HG02623 (cell line): Measurements from ENCODE around the gene KCNH1.

ENCODE experiments used
- ATAC-seq: cut with Tn5 transposase; IDR thresholded peaks from one replicate; pipeline ENCODE4 v1.9.1; 2021; ENCODE audit warnings: moderate library complexity; ENCODE audit not compliant: unreplicated experiment

The KCNH1 gene

DNA sequence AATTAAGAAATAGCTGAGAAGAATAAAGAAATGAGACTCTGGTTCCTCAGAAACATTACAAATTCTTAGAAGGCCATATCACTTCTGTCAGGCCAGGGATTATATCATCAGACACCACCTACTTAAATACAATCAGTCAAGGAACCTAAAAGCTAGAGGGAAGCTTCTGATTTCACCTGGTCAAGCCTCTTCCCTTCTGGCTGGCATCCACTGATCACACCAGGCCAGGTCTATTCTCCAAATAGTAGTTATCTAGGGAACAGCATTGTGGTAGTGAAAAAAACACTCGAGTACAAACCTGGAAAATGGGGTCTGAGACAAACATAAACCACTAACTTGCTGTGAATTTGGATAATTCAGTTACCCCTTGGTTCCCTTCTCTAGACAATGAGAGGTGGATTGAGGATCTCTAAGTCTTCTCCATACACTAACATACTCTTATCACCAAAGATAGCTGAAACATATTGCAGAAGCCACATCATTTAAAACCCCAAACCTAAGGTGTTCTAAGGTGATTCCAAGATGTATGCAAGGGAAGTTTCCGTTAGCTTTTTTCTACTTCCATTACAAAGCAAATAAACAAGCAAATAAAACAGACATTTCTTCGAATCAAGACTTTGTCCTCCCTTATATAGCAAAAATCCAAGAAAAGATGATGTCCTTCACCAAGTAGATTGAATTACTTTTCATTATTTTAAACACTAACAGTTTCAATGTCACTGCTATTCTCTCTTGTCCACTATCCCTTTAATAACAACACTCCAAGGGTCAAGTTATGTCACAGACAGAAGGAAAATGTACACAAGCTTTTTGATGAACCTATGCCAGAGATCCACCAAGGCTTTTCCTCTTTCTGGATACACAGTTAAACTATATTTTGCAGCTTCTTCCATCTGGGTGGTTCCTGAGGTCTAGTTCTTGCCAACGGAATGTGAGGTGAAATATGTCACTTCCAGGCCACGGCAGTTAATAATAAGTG lies 212.9 kb downstream of the KCNH1 start:
- no peak for ATAC-seq

DNA sequence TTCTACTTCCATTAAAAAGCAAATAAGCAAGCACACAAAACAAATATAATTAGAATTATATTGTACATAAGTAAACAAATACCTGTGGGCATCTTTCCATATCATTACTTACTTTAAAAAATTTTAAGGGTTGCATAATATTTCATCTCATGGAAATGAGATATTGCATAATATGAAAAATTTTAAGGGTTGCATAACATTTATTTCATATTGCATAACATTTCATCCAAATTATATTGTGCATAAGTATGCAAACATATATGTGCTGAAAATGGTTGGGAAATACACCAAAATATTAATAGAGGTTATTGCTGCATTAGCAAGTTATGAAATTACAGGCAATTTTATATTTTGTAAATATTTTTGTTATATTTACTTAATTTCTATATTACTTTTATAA lies 213.7 kb downstream of the KCNH1 start:
- no peak for ATAC-seq

DNA sequence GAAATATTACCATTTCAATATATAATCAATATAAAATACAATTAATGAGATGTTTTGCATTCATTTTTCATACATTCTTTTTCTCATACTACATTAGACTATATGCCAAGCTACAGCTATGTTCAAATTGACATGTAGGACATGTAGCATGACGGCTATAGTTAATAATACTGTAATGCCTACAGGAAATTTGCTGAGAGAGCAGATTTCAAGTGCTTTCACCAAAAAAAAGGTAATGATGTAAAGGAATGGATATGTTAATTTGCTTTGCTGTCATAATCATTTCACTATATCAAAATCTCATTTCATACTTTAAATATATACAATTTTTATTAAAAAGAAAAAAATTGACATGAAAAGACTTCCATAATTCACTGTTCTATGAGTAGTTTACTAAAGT lies 215.1 kb downstream of the KCNH1 start:
- ATAC-seq: no peak

DNA sequence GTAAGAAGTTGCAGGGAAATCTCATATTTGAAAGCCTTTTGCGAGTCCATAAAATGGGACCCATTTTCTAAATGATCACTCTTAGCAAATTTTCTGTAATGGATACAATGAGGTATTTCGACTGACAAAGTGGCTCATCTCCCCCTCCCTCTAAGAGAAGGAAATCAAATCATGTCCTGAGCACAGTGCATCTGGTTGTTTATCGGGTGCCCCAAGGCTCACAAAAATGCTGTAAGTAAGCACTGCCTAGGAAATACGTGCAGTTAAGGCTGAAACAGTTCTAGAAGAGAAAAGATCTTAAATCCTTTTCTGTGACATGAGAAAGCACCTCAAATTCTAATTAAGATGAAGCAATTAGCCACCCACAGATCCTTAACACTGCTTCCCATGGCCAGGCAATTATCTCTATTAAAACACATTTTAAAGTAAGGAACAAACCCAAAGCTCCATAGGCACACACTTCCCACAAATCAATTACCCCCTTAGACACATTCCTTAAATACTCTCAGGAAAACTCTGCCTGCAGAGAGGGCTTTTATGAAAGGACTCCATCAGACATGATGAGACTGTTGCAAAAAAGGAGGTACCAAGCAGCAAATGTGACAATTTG lies 216.3 kb downstream of the KCNH1 start:
- ATAC-seq: no peak

DNA sequence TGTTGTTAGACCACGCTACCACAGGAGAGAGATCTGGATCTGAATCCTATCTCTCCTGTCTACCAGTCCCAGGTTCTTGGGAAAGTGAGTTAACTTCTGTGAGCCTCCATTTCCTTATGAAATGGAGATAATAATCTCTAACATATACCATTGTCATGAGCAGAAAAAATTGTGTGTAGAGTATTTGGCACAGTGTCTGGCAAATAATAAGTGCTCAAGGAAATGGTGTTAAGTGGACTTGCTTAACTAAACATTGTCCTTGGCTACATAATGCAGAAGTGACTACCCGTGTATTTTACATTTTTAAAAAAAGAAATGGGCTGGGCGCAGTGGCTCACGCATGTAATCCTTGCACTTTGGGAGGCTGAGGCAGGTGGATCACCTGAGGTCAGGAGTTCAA lies 217.4 kb downstream of the KCNH1 start:
- ATAC-seq: no peak

DNA sequence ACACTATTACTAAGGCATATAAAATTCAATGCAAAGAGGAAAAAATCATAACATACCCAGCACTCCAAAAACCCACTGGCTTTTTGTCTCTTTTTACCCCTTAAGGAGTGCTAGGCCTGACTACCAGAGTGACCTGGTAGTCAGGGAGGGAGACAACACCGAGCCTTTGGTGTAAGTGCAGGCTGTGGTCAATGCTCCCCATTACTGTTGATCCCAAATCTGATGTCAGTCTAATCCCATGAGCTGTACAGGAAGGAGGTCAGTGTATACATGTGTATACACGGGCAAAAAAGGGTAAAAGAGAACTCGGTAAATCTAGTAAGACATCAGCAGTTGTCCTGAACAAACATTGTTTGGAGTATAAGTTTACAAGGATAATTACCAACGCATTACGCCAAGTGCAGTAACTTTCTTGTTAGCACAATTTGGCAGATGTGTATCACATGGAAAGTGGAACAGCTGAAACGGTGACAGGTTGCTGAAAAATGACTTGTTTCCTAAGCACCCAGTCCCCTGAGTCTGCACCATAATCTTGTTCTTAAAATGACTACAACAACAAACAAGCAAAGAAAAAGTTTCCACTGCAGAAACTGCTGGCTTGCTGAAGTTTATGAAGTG lies 217.9 kb downstream of the KCNH1 start:
- ATAC-seq: no peak

DNA sequence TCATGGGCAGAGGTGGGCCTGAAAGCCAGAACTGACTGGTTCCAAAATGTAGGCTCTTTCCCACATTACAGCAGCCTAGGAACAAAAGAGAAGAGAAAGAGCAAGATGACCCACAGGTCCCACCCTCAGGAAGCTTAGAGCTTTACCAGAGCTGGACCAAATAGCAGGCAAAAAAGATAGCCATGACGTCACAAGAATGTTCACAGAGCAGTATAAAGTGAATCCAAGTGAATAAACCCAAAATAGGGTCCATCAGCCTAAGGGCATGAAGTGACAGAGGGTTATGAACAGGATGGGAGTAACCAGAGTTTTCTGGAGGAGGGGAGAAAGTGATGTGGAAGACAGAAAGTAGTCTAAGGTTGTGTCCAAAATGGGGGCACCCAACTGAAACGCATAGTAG lies 221.2 kb downstream of the KCNH1 start:
- ATAC-seq: no peak

DNA sequence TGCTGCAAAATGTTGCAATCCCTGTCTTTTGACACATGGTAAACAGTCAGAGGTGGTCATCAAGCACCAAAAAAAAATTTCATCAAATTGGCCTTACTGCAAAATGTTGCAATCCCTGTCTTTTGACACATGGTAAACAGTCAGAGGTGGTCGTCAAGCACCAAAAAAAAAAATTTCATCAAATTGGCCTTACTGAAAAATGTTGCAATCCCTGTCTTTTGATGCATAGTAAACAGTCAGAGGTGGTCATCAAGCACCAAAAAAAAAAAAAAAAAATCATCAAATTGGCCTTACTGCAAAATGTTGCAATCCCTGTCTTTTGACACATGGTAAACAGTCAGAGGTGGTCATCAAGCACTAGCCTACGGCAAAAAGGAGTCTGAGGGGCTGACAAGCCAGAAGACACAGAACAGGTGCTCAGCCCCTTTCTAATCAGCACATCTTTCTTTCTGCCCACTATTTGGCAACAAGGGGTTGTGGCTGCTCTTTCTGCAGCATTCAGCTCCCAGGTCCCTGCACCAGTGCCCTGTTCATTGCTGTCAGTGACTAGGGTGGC lies 223.8 kb downstream of the KCNH1 start:
- ATAC-seq: no peak

DNA sequence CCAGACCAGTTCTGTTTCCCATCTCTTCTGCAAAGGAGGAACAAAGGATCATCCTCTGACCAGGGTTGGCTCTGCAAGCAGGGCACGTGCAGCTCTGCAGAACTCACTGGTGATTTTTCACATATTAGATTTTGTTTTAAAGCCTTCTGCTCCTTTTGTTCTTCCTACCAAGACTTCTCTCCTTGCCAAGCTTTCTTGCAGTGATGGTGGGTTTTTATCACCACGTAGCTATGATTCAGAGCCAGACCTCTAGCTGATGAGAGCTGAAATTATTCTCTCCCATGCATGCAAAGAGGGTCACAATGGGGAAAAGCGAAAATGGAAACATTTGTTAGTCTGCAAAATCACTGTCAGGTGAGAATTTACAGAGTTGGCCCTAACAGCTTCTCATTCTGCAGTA lies 225.2 kb downstream of the KCNH1 start:
- ATAC-seq: no peak

DNA sequence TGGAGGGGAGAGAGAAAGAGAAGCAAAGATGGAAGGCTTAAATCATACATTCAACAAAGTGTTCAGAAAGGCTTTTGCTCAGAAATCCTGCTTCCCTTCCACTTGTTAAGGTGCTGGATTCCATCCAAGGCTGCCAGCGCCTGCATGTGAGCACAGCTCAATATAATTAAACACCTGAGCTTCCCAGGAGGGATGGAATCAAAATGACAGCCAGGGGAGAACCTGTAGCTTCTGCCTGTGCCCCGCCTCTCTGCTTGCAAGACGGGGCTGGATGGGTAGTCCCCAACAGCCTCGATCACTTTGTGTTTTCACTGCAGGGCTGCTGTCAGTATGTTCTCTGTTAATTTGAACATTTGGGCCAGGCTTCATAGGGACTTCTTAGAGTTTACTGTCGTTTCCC lies 225.7 kb downstream of the KCNH1 start:
- no peak for ATAC-seq

DNA sequence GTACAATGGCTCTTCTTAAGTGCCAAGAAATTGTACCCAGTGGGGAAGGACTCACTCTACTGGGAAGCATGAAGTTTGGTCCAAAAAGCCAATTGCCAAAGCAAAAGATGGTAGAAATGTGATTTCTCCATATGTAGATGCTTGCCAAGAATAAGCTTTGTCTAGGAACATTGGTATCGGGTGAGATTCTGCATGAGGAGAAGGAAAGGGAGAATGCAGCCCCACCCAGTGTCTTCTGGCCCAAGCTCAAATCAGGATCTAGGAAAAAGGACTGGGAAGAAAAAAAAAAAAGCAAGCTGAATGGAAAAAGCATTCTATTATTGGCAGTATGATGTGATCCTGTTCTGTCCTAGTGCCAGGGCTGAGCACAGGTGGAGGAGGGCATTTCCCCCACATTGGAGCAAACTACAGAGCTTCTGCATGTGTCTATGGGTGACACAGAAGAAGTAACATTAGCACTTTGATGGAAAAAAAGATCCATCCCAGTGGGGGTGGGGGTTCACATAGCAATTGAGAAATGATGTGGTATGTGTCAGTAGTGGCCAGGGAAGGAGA lies 226.6 kb downstream of the KCNH1 start:
- ATAC-seq: no peak

DNA sequence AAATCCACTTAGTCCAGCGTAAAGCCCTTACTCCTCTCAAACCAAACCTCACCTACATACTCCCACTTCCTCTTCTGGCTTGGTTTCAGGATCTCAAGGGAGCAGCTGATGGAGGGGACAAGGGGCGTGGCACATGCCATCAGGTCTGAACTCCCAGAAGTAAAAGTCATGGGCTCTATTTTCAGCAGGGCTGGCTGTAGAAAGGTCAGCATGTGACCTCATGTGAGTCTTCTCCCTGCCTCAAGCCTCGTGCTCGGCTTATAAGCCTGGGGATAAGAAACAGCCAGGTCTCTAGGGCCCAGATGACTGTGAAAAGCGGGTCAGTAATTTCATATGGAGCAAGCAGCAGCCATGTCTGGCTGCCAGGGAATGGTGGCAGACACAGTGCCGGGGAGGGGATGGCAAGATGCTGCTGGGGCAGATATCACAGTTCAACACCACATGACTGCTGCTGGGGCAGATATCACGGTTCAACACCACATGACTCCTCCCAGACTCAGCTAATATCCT lies 227.9 kb downstream of the KCNH1 start:
- no peak for ATAC-seq

DNA sequence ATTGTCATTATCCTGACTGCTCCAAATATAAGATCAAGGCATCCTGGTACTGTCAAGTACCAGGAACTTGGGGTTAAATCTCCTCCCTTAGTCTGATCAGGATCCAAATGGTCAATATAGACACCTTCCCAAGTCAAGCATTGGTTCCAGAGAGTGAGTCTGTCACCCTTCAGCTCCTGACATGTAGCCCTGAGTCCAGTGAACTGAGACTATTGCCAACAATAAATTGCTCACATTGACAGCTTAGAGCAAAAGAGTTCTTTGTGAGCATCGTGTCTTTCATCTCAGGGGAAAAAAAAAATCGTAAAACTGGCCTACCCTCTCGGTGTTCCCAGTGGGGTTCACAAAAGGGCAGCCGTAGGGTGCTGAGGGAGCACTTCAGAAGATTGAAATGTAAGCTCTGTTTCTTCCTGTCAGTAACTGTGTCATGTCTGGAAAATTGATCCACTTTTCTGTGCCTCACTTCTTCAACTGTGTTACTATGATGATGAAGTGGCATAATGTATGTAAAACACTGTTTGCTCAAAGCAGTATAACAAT lies 228.5 kb downstream of the KCNH1 start:
- ATAC-seq: no peak

DNA sequence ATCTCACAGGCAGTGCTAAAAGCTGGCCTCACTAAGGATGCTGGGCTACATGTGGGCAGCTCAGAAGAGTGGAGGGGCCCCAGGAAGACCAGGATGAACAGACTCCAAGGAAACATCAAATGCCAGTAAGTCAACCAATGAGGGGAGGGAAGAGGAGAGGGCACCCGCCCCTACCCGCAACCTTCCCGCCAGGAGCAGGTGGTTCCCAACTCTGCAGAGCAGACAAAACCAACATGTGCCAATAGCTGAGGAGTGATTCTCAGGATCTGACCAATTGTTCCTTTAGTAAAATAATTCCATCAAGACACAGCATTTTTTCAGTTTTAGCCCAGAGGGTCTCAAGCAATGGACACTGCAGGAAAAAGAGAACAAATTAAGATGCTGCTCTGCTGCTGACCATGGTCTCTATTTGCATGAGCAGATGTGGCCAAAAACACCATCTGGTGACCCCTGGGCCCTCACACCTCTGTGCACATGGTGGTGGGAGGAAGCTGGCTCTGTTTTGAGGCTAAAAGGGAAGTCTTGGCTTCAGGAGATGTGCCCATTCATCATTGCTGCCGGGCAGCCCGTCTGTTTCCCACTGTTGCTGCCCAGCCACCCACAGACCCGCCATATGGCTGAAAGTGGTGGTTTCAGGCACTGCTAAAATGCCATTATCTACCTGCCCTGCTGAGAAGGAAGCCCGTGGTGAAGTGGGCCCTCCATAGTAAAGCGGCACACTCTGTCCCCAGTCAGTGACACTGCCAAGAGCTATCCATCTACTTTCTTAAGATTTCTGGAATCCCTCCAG lies 231.8 kb downstream of the KCNH1 start:
- ATAC-seq: no peak

DNA sequence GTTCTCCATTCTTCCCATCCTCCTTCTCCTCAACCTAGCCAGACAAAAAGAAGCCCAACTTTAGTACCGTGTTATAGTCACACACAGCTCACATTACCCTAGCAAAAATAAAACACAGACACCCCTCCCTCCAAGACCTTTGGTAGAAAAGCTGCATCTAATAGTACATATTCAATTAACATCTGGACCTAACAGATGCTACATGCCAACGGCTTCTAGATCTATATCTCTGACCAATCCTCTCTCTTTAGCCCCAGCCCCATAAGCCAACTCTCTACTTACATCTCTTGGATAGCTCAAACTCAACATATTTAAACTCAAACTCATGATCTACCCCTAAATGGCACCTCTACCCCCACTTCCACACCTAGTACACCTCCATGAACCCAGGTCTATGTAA lies 233.1 kb downstream of the KCNH1 start:
- no peak for ATAC-seq

DNA sequence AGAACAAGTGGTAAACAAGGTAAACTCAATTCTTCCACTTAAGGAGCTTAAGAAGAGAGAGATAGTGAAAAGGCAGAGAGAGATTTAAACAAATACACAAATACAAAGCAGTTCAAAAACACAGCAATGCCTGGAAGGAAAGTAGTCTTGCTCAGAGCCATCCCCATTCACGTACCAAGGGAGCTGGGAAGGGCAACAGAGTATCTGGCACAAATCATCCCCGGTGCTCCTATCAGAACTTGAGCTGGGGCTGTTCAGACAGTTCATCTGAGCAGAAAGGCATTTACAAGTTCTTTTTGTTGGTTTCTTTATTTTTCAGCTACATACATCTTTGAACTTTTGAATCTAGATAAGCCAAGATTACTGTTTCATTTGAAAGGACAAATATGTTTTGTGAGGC lies 233.9 kb downstream of the KCNH1 start:
- no peak for ATAC-seq

DNA sequence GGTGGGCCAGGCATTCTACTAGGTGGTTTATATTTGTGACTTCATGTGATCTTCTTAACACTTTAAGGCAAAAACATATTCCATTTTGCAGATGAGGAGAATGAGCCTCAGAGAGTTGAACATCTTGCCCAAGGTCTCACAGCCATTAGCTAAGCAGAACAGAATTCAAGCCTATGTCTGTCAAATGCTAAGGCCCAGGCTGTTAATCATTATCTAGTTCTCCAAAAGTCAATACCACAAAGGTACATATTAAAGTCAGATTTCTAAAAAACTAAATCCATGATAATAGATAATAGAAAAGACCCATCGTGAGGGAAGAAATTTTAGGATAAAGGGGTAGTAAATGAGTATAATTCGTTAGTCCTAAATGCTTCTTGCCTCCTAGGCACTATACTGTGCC lies 234.3 kb downstream of the KCNH1 start:
- ATAC-seq: no peak

DNA sequence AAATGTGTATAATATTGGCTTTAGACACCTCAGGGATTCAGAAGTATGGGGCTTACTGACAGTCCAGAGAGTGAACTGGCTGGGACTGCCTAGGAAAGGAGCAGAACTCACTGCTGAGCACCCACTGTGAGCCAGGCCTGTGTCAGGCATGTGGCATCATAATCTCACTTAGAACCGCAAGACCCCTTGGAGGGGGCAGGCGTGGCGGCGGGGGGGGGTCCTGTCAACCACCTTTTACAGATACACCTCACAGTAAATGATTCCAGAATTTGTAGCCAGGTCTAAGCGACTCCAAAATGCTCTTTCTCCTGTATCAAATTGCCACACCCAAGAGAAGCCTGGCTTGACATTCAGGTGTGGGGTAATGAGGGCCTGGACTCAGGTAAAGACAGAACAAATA lies 235.5 kb downstream of the KCNH1 start:
- ATAC-seq: no peak

DNA sequence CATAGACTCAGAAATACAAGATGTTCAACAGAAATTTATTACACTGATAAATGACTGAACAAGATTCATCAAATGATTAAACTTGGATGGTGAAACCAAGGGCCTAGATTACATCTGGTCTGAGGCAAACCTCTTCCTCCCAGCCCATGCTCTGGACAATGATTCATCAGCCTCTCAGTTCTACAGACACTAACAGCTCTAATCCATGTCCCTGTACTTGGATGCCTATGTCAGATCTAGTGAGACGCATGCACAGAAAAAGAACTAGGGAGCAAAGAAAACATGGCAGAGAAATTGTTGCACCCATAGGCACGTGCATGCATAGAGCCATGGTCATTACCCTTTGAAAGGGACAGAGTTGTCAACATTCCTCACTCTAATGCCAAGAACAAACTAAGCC lies 250.1 kb downstream of the KCNH1 start:
- ATAC-seq: no peak
